Neutrophil (primary cell): ENCODE data around the gene HMGA1.

ENCODE experiments used
- H3K27ac ChIP-seq: fragments of 200-600 bp; sonication (generic); 2 replicates; pipeline ENCODE4 v1.5.1; 2016; ENCODE audit warnings: mild to moderate bottlenecking, moderate library complexity
- H3K27me3 ChIP-seq: fragments of 200-600 bp; sonication (generic); 2 replicates; pipeline ENCODE4 v1.6.0; 2016; ENCODE audit warnings: mild to moderate bottlenecking
- H3K36me3 ChIP-seq: fragments of 200-600 bp; sonication (generic); 2 replicates; pipeline ENCODE4 v1.5.1; 2017
- H3K4me1 ChIP-seq, 2 experiments: fragments of 200-600 bp in 1 of 2; sonication (generic) in 1 of 2; 1 replicate in 1 of 2; 2 replicates in 1 of 2; pipeline versions ENCODE4 v1.5.1 to v1.6.1; 2013 to 2016; ENCODE audit warnings: low read depth in 1 of 2, low read length in 1 of 2, mild to moderate bottlenecking in 1 of 2, moderate library complexity in 1 of 2; ENCODE audit not compliant: control insufficient read depth in 1 of 2, insufficient read depth in 1 of 2
- H3K4me3 ChIP-seq, 2 experiments: fragments of 200-600 bp in 1 of 2; sonication (generic) in 1 of 2; 1 replicate in 1 of 2; 2 replicates in 1 of 2; pipeline ENCODE4 v1.5.1; 2013 to 2016; ENCODE audit warnings: low read depth in 1 of 2, low read length in 1 of 2, mild to moderate bottlenecking in 1 of 2, moderate library complexity in 1 of 2
- H3K9me3 ChIP-seq: fragments of 200-600 bp; sonication (generic); 2 replicates; pipeline ENCODE4 v1.5.1; 2016
- TF ChIP-seq, protein P1 (sequence below): fragments of 200-600 bp; sonication (generic); IDR thresholded peaks from 2 replicates; pipeline ENCODE4 v1.5.1; 2016; ENCODE audit warnings: antibody characterized with exemption

HMGA1 gene

GRCh38 chr6:34226066-34226465 is 10.6 kb upstream of the HMGA1 start:
- no peak overlapping the region for H3K4me3 ChIP-seq
- H3K4me1 ChIP-seq, result peaks cover 11 to 23% of the 10 kb centered on the region in 2 experiments
- no peaks in the 10 kb centered on the region for H3K9me3 ChIP-seq
- H3K27me3 ChIP-seq, result no peaks in the 10 kb centered on the region
- no peak overlapping the region for H3K27ac ChIP-seq
- no peaks in the 10 kb centered on the region for H3K36me3 ChIP-seq
- TF ChIP-seq, protein P1, sequence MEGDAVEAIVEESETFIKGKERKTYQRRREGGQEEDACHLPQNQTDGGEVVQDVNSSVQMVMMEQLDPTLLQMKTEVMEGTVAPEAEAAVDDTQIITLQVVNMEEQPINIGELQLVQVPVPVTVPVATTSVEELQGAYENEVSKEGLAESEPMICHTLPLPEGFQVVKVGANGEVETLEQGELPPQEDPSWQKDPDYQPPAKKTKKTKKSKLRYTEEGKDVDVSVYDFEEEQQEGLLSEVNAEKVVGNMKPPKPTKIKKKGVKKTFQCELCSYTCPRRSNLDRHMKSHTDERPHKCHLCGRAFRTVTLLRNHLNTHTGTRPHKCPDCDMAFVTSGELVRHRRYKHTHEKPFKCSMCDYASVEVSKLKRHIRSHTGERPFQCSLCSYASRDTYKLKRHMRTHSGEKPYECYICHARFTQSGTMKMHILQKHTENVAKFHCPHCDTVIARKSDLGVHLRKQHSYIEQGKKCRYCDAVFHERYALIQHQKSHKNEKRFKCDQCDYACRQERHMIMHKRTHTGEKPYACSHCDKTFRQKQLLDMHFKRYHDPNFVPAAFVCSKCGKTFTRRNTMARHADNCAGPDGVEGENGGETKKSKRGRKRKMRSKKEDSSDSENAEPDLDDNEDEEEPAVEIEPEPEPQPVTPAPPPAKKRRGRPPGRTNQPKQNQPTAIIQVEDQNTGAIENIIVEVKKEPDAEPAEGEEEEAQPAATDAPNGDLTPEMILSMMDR, result no peak

DNA sequence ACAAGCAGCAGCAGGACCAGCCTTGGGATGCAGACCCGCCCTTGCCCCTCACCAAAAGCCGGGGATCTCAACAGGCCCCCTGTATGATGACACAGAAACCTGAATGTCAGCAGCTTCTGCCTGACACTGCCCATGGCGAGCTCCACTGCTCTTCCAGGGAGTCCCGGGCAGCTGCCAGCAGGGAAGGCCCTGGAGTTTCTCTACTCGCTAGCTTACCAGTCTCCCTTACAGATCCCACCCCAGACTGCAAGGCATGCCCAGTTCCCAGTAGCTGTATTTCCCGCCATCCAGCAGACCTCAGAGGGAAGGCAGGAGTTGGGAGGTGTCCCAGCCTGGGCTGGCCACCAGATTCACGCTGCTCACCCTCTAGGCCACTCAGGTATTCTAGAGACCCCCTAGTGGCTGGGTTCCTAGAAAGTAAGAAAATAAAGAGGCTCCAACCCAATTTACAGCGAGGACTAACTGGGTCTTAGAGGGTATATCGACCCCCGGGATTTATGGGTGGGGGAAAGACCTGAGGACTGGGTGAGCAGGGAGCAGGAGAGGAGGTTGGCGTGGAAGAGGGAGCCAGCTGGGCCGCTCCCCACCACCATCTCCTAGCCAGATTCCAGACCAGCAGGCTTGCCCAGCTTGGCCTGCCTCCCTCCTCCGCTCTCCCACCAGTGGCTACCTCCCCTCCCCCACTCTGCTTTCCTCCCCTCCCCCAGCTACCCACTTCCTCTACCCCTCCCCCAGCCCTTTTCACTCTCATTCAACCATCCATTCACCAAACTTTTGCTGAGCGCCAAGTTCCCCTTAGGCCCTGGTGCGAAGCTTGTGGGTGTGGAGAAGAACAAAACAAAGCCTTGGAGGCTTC is 9.7 kb upstream of the HMGA1 start:
- Histone ChIP-seq H3K27me3 (no peaks in the 10 kb centered on the region), H3K4me1 (peaks cover 11 to 25% of the 10 kb centered on the region in 2 experiments), H3K36me3 (no peaks in the 10 kb centered on the region), H3K4me3 (no peak overlapping the region), H3K27ac (peak overlapping the region; percentile 5), H3K9me3 (no peaks in the 10 kb centered on the region)
- TF ChIP-seq, protein P1, result no peak

DNA sequence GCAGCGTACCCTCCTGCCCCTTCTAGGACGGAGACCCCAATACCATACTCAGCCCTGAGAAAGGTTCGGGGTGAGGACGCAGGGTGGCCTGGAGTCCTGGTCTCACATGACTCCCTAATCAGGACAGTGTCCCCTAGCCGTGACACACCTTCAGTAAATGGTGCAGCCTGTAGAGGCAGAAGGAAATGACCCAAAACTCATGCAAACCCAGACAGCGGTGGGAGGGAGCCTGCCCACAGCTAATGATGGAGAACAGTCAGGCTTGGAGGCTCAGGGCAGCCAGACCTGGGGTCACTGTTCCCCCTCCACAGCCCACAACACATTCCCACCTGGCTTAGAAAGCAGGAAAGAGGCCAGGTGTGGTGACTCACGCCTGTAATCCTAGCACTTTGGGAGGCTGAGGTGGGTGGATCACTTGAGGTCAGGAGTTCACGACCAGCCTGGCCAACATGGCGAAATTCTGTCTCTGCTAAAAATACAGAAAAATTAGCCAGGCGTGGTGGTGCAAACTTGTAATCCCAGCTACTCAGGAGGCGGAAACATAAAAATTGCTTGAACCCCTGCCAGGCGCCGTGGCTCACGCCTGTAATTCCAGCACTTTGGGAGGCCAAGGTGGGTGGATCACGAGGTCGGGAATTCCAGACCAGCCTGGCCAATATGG is 8.8 kb upstream of the HMGA1 start:
- H3K27ac ChIP-seq, result peak overlapping the region; percentile 5

DNA sequence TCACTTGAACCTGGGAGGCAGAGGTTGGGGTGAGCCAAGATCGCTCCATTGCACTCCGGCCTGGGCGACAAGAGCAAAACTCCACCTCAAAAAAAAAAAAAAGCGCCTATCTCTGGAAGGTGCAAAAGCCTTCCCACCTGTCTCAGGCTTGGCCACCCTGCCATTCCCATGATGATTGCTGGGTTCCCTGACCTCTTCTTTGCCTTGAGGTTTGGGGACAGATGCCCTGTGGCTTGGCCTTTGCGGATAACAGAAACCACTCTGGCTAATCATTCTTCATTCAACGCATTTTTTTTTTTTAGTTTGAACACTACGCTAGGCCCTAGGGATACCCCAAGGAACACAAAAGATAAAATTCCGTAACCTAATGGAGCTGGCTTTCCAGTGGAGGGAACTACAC is 6.8 kb upstream of the HMGA1 start:
- Histone ChIP-seq H3K9me3 (no peaks in the 10 kb centered on the region), H3K27ac (no peak overlapping the region), H3K4me3 (no peak overlapping the region), H3K36me3 (no peaks in the 10 kb centered on the region), H3K4me1 (peaks cover 6 to 11% of the 10 kb centered on the region in 2 experiments), H3K27me3 (no peaks in the 10 kb centered on the region)
- TF ChIP-seq, protein P1, result no peak

More for the DNA sequence above, 8.8 kb upstream of the HMGA1 start:
- Histone ChIP-seq H3K36me3 (no peaks in the 10 kb centered on the region), H3K27me3 (no peaks in the 10 kb centered on the region), H3K4me3 (no peak overlapping the region), H3K9me3 (no peaks in the 10 kb centered on the region), H3K4me1 (peaks cover 11 to 25% of the 10 kb centered on the region in 2 experiments)
- TF ChIP-seq, protein P1, result no peak

DNA sequence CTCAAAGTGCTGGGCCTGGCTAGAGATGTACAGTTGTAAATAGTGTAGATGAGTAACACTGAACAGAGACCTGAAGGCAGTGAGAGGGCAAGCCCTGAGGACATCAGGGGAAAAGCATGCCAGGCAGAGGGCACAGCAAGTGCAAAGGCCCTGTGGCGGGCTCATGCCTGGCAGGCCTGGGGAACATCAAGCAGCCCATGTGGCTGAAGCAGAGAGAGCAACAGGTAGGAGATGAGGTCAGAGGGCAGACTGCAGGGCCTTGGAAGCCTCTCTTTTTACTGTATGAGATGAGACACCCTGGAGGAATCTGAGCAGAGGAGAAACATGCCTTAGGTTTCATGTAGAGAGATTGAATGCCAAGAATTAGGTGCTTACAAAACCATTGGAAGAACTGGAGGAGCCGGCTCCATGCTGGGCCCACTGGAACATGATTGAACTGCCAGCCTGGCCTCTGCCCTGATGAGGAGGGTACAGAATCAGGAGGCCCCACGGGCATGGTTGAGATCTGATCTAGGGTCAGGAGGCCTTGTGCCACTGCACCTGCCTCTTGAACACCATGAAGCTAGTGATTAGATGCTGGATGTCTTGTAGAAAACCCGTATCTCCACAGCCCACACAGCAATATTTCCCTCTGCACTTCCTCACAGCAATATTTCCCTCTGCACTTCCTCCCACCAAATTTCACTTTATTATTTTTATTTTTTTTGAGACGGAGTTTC is 5.9 kb upstream of the HMGA1 start:
- H3K9me3 ChIP-seq, result no peaks in the 10 kb centered on the region
- H3K4me1 ChIP-seq, result peaks cover 10 to 20% of the 10 kb centered on the region in 2 experiments
- no peak overlapping the region for H3K4me3 ChIP-seq
- peak overlapping the region; percentile 38 for H3K27ac ChIP-seq
- TF ChIP-seq, protein P1, result no peak
- H3K27me3 ChIP-seq, result no peaks in the 10 kb centered on the region
- H3K36me3 ChIP-seq, result no peaks in the 10 kb centered on the region
